Astrocyte (in vitro differentiated cells and primary cell): ENCODE data around the gene CREB3L4.

ENCODE experiments used
- EZH2 ChIP-seq: IDR thresholded peaks from 2 replicates; pipeline ENCODE4 v1.6.1; 2012; ENCODE audit warnings: mild to moderate bottlenecking, low read length, inconsistent platforms; ENCODE audit not compliant: insufficient read depth
- TF ChIP-seq, protein P1 (sequence below): IDR thresholded peaks from 2 replicates; pipeline ENCODE4 v1.5.1; 2011; ENCODE audit warnings: low read depth, mild to moderate bottlenecking, inconsistent platforms, low read length, moderate library complexity; ENCODE audit not compliant: insufficient read depth

DNA sequence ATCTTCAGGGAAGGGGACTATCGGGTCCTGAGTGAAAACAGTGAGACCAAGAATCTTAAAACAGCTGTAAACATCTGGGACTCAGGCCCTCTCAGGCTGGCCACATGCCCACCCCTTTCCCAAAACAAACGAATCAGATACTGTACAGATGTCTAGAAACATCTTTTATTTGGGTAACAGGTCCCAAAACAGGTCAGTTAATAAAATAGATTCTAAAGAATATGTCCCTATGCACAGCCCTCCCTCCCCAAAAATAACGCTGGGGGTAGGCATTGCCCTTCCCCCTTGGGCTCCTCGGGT is 8.8 kb upstream of the CREB3L4 start:
- TF ChIP-seq EZH2 = no peak
- TF ChIP-seq, protein P1, sequence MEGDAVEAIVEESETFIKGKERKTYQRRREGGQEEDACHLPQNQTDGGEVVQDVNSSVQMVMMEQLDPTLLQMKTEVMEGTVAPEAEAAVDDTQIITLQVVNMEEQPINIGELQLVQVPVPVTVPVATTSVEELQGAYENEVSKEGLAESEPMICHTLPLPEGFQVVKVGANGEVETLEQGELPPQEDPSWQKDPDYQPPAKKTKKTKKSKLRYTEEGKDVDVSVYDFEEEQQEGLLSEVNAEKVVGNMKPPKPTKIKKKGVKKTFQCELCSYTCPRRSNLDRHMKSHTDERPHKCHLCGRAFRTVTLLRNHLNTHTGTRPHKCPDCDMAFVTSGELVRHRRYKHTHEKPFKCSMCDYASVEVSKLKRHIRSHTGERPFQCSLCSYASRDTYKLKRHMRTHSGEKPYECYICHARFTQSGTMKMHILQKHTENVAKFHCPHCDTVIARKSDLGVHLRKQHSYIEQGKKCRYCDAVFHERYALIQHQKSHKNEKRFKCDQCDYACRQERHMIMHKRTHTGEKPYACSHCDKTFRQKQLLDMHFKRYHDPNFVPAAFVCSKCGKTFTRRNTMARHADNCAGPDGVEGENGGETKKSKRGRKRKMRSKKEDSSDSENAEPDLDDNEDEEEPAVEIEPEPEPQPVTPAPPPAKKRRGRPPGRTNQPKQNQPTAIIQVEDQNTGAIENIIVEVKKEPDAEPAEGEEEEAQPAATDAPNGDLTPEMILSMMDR = no peak
